Mesodermal cell (in vitro differentiated cells): ENCODE data around the gene UBAP2.
"Not testable (repeated sequence)": the region's sequence is repeated elsewhere in the genome, so short reads cannot be mapped to it uniquely, and the experiment has no call there.

Source experiments
- H3K27ac ChIP-seq: 2 replicates; pipeline ENCODE4 v1.7.0; 2013; ENCODE audit warnings: mild to moderate bottlenecking, low read depth, low read length, moderate library complexity; ENCODE audit not compliant: severe bottlenecking
- H3K36me3 ChIP-seq: 2 replicates; pipeline ENCODE4 v1.7.1; 2013; ENCODE audit warnings: mild to moderate bottlenecking, low read length, moderate library complexity; ENCODE audit not compliant: control insufficient read depth, insufficient read depth
- H3K4me1 ChIP-seq: one replicate; pipeline ENCODE4 v1.7.1; 2013; ENCODE audit warnings: mild to moderate bottlenecking, low read length; ENCODE audit not compliant: insufficient read depth, control insufficient read depth, poor library complexity, severe bottlenecking
- H3K4me3 ChIP-seq: 2 replicates; pipeline ENCODE4 v1.7.0; 2013; ENCODE audit warnings: low read length, control low read depth, mild to moderate bottlenecking; ENCODE audit not compliant: insufficient read depth, poor library complexity, severe bottlenecking; ENCODE audit errors: extremely low read depth
- H3K9me3 ChIP-seq: 2 replicates; pipeline ENCODE4 v1.7.1; 2013; ENCODE audit warnings: mild to moderate bottlenecking, low read length, moderate library complexity; ENCODE audit not compliant: control insufficient read depth
- WGBS, 2 experiments: methylation state at CpG; one replicate each; pipeline ENCODE4 v1.1.5; 2013; ENCODE audit warnings: missing lambda C conversion rate in 2 of 2; ENCODE audit not compliant: insufficient coverage in 2 of 2; 5-methylcytosine and 5-hydroxymethylcytosine counted together

The UBAP2 gene

DNA sequence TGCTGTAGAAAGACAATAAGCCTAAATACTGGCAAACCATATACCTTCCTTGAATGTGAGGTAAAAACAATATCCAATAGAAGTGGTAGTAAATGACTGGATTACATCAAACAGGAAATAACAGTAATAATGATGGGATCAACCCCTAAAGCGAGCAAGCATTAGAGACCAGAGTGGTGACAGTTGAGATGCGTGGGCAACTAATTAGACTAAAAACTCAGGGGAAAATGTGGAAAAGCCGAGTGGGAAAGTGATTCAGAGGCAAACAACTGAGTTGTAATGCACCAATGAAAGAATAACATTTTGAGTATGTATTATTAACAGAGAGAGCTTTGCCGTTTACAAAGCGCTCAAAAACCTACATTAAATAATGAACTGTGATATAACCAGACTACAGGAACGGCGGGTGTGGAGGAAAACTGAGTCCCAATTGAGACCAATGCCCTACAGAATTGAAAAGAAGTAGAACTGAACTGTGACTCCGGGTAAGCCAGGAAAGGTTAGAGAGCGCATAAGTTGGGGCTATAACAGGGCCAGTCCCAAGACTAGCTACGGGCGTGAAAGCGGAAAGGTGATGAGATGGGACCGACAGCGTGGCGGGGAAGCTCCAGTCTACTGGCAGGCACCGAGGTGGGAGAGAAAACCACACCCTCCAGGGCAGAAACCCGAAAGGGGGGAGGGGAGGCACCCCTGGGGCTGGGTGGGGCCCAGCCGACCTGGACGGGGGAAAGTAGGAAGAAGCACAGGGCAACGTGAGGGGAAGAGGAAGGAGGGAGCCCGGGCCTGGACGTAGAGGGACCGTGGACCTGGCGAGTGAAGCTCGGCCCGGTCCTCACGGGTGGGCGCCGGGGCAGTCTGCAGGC, 592 bp downstream of the UBAP2 start:
- peak overlapping the region; percentile 95 for H3K4me3 ChIP-seq
- WGBS, 2 experiments: 2 to 3% methylated on average over 23 to 25 of the region's 29 CpGs
- H3K27ac ChIP-seq: peak overlapping the region; percentile 98
- peaks cover 24% of the 10 kb centered on the region for H3K36me3 ChIP-seq
- H3K9me3 ChIP-seq: no peaks in the 10 kb centered on the region
- H3K4me1 ChIP-seq: peaks cover 13% of the 10 kb centered on the region

DNA sequence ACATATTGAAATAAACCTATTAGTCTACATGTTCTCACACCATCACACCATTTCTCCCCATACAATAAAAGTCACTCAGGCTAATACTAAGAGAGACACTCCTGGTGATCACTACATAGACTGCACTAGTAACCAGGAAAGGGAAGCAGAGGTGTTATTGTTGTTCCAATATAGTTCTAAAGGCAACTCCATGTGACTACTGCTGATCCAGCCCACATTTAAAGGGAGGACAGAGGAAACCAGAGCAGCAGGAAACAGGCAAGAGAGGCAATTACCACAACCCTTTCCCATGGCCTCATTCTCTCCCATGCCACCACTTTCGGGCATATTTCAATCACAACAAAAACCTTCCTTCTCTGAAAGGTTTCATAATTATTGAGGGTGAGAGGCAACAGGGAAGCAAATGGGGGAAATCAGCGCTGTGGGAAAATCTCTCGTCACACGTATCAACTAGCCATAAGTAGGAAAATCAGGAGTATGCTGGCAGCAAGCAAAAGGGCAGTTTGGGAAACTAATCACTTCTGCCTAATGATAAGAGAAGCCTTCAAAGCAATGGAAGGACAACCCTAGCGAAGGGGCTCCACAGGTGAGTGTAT, 1.8 kb downstream of the UBAP2 start:
- WGBS, 2 experiments: 84 to 90% methylated on average over 3 to 4 of the region's 5 CpGs
- Histone ChIP-seq H3K4me1 (peaks cover 13% of the 10 kb centered on the region), H3K9me3 (no peaks in the 10 kb centered on the region), H3K27ac (no peak overlapping the region), H3K36me3 (peaks cover 36% of the 10 kb centered on the region), H3K4me3 (peak overlapping the region; percentile 95)

DNA sequence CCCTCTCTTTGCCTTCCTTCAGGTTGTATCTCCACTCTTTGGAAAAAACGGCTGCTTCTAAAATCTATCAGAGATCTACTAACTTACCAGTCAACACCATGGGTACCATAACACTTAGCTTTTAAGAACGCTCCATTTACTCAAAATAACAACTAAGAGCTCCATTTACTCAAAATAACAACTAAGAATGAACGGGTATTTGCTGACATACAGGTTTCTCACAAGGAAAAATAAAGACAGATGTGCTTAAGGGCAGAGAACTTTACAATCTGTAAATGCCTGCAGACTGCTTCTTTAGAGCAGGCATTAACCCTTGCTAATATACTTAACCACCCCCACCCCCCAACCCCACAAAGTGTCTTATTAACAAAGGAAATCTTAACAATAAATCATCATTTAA, 2.8 kb downstream of the UBAP2 start:
- Histone ChIP-seq H3K9me3 (no peaks in the 10 kb centered on the region), H3K4me1 (peaks cover 13% of the 10 kb centered on the region), H3K36me3 (peaks cover 45% of the 10 kb centered on the region), H3K27ac (no peak overlapping the region), H3K4me3 (no peak overlapping the region)
- 100% methylated on average over 2 of the region's 3 CpGs for WGBS, 2 experiments

DNA sequence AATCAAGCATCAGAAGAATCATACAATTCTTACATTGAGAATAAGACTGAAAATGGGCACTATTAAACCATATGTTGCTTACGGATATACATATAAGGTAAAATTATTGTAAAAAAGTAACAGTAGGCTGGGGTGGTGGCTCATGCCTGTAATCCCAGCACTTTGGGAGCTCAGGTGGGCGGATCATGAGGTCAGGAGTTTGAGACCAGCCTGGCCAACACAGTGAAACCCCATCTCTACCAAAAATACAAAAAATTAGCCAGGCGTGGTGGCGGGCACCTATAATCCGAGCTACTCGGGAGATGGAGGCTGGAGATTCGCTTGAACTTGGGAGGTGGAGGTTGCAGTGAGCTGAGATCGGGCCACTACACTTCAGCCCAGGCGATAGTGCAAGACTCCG, 6.6 kb downstream of the UBAP2 start:
- not testable (repeated sequence) for H3K27ac ChIP-seq, H3K4me3 ChIP-seq, H3K9me3 ChIP-seq, H3K4me1 ChIP-seq
- peaks cover 65% of the 10 kb centered on the region for H3K36me3 ChIP-seq
- 82% methylated on average over 4 of the region's 10 CpGs; no CpG with 5 or more reads in 1 of the 2 experiments for WGBS, 2 experiments

GRCh38 chr9:34038851-34039250, 9.8 kb downstream of the UBAP2 start:
- 98 to 100% methylated on average over 8 to 24 of the region's 37 CpGs for WGBS, 2 experiments
- H3K4me3 ChIP-seq, H3K4me1 ChIP-seq, H3K9me3 ChIP-seq, H3K27ac ChIP-seq: not testable (repeated sequence)
- H3K36me3 ChIP-seq: peaks cover 54% of the 10 kb centered on the region

DNA sequence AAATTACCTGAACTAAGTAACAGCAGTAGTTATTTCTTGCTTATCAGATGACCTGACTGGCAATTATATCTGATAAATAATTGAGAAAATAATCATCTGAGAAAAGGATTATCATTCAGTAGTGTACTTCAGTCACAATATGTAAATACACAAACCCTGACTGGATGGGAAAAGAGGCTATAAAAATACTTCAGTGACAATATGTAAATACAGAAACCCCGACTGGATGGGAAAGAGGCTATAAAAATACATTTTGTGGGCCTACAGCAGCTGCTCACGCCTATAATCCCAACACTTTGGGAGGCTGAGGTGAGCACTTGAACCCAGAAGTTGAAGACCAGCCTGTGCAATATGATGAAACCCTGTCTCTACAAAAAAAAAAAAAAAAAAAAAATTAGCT, 11.1 kb downstream of the UBAP2 start:
- 93 to 100% methylated on average over 2 of the region's 2 CpGs for WGBS, 2 experiments
- Histone ChIP-seq H3K9me3 (peaks cover 5% of the 10 kb centered on the region), H3K4me3 (no peak overlapping the region), H3K36me3 (peaks cover 52% of the 10 kb centered on the region), H3K27ac (no peak overlapping the region), H3K4me1 (peaks cover 8% of the 10 kb centered on the region)

DNA sequence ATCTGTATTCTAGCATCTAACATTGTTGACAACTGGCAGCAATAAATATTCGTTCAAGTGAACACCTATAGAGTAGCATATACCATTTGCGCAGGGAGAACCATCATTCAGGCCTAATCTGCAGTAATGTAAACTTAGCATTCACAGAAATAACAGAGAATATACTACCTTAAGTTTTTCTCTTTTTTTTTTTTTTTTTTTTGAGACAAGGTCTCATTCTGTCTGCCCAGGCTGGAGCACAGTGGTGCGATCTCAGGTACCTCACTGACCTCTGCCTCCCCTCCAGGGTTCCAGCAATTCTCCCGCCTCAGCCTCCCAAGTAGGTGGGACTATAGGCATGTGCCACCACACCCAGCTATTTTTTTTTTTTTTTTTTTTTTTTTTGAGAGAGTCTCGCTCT, 12.1 kb downstream of the UBAP2 start:
- Histone ChIP-seq H3K27ac (no peak overlapping the region), H3K36me3 (peaks cover 52% of the 10 kb centered on the region)
- WGBS, 2 experiments: 90 to 100% methylated on average over 1 to 3 of the region's 5 CpGs

GRCh38 chr9:34035656-34036055, 13.0 kb downstream of the UBAP2 start:
- Histone ChIP-seq H3K27ac (no peak overlapping the region), H3K4me3 (no peak overlapping the region), H3K4me1 (peaks cover 8% of the 10 kb centered on the region), H3K36me3 (peaks cover 51% of the 10 kb centered on the region), H3K9me3 (peaks cover 5% of the 10 kb centered on the region)
- 100% methylated on average over 1 of the region's 5 CpGs; no CpG with 5 or more reads in 1 of the 2 experiments for WGBS, 2 experiments

More for the DNA sequence above, 12.1 kb downstream of the UBAP2 start:
- Histone ChIP-seq H3K4me1 (peaks cover 8% of the 10 kb centered on the region), H3K9me3 (peaks cover 5% of the 10 kb centered on the region), H3K4me3 (no peak overlapping the region)

GRCh38 chr9:34034698-34035065, 14.0 kb downstream of the UBAP2 start:
- H3K4me1 ChIP-seq: peaks cover 8% of the 10 kb centered on the region
- no peak overlapping the region for H3K4me3 ChIP-seq
- no peak overlapping the region for H3K27ac ChIP-seq
- no peaks in the 10 kb centered on the region for H3K9me3 ChIP-seq
- H3K36me3 ChIP-seq: peaks cover 50% of the 10 kb centered on the region
- WGBS, 2 experiments: 93 to 97% methylated on average over 4 to 5 of the region's 6 CpGs

DNA sequence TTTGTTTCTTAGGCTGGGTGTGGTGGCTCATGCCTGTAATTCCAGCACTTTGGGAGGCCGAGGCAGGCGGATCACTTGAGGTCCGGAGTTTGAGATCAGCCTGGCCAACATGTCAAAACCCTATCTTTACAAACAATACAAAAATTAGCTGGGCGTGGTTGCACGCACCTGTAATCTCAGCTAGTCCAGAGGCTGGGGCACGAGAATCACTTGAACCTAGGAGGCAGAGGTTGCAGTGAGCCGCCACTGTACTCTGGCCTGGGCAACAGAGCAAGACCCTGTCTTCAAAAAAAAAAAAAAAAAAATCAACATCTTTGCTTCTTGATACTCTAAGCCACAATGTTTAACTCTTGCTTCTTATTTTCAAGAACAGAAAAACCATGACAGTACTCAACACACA, 16.1 kb downstream of the UBAP2 start:
- Histone ChIP-seq H3K4me3 (no peak overlapping the region), H3K9me3 (no peaks in the 10 kb centered on the region), H3K4me1 (peaks cover 8% of the 10 kb centered on the region), H3K36me3 (peaks cover 61% of the 10 kb centered on the region), H3K27ac (no peak overlapping the region)
- WGBS, 2 experiments: 88 to 91% methylated on average over 5 to 7 of the region's 7 CpGs
